Natural killer cell (primary cell): ENCODE results near the gene TMEM120B. TPM values are rescaled to one million over a fixed set of nuclear protein-coding genes. Genes with fewer than 3 reads are reported as not detected.

Experiments used
- ATAC-seq, 3 donors: fragments of 150-1000 bp in 2 of 3; fragments of 200-7000 bp in 1 of 3; cut with Tn5 transposase; 1 replicate in 1 of 3; 2 replicates in 2 of 3; pipeline ENCODE4 v1.10.0; 2021; ENCODE audit warnings: mild to moderate bottlenecking in 2 of 3, moderate library complexity in 2 of 3
- DNase-seq, 2 donors: peaks; one replicate each; pipeline versions ENCODE4 v3.0.0 to v3.0.0-alpha.2; 2013 to 2021; ENCODE audit warnings: mixed read lengths in 1 of 2
- H3K27ac ChIP-seq: one replicate; pipeline ENCODE4 v1.5.1; 2013; ENCODE audit warnings: mild to moderate bottlenecking, low read length
- H3K27me3 ChIP-seq: one replicate; pipeline ENCODE4 v1.6.1; 2013; ENCODE audit warnings: low read length; ENCODE audit not compliant: control insufficient read depth, insufficient read depth
- H3K36me3 ChIP-seq: one replicate; pipeline ENCODE4 v1.6.1; 2013; ENCODE audit warnings: low read length; ENCODE audit not compliant: control insufficient read depth, insufficient read depth
- H3K4me1 ChIP-seq: one replicate; pipeline ENCODE4 v1.6.1; 2013; ENCODE audit warnings: low read length; ENCODE audit not compliant: control insufficient read depth, insufficient read depth
- H3K4me3 ChIP-seq: one replicate; pipeline ENCODE4 v1.5.1; 2013; ENCODE audit warnings: low read length
- H3K9me3 ChIP-seq: one replicate; pipeline ENCODE4 v1.6.1; 2013; ENCODE audit warnings: low read length; ENCODE audit not compliant: control insufficient read depth, insufficient read depth
- H3K27ac Mint-ChIP-seq, 2 donors: one replicate each; pipeline ENCODE4 v1.8.0; 2022; ENCODE audit warnings: mild to moderate bottlenecking in 2 of 2, mixed read lengths in 2 of 2, moderate library complexity in 1 of 2
- H3K27me3 Mint-ChIP-seq, 2 donors: one replicate each; pipeline ENCODE4 v1.8.0; 2022; ENCODE audit warnings: low read depth in 2 of 2, mixed read lengths in 2 of 2
- H3K36me3 Mint-ChIP-seq: one replicate; pipeline ENCODE4 v1.8.0; 2022; ENCODE audit warnings: mixed read lengths
- H3K4me1 Mint-ChIP-seq, 2 donors: one replicate each; pipeline ENCODE4 v1.8.0; 2022; ENCODE audit warnings: mixed read lengths in 2 of 2
- H3K4me3 Mint-ChIP-seq: one replicate; pipeline ENCODE4 v1.8.0; 2022; ENCODE audit warnings: mild to moderate bottlenecking, moderate library complexity, mixed read lengths
- H3K9me3 Mint-ChIP-seq, 2 donors: one replicate each; pipeline ENCODE4 v1.8.0; 2022; ENCODE audit warnings: mixed read lengths in 2 of 2
- CTCF ChIP-seq: fragments of 200-600 bp; IDR thresholded peaks from one replicate; pipeline ENCODE4 v1.8.0; 2022; ENCODE audit warnings: antibody characterized with exemption
- WGBS: methylation state at CpG from one replicate; pipeline ENCODE4 v1.1.7; 2013; ENCODE audit warnings: missing lambda C conversion rate; ENCODE audit not compliant: insufficient coverage; 5-methylcytosine and 5-hydroxymethylcytosine counted together
- intact Hi-C: fragments of 100-400 bp; cut with micrococcal nuclease; formaldehyde crosslinking; loops from one replicate; pipeline ENCODE4 v1.14.2; 2022
- total RNA-seq, 4 donors: library from RNA; stranded (reverse); fragments of 120-200 nt in 1 of 4; gene quantifications; one replicate each; pipeline versions ENCODE4 v1.2.3 to v1.2.4, GENCODE V29; 2013 to 2022

Gene TMEM120B
- total RNA-seq, 3 donors from 2014 or later (not counting 1 experiment from before 2014, with no cell fraction given), result 6.3 to 8.4 (median 7.9) TPM

GRCh38 chr12:121828826-121829225 is 116.3 kb downstream of the TMEM120B start:
- Mint-ChIP-seq H3K4me1 (peaks cover 13 to 28% of the 10 kb centered on the region in 2 donors), H3K27me3 (no peaks in the 10 kb centered on the region), H3K4me3 (no peak overlapping the region), H3K36me3 (peaks cover 8% of the 10 kb centered on the region), H3K27ac (peak overlapping the region; percentile 53 to 60), H3K9me3 (no peaks in the 10 kb centered on the region)
- Histone ChIP-seq H3K27ac (no peak overlapping the region), H3K4me1 (no peaks in the 10 kb centered on the region), H3K4me3 (no peak overlapping the region), H3K36me3 (peaks cover 56% of the 10 kb centered on the region), H3K9me3 (no peaks in the 10 kb centered on the region), H3K27me3 (no peaks in the 10 kb centered on the region)
- TF ChIP-seq CTCF, result no peak
- no peak for DNase-seq
- WGBS, result 97% methylated on average over 9 of the region's 9 CpGs
- ATAC-seq, result no peak
- intact Hi-C loops, result no loop called here

GRCh38 chr12:121829250-121829918 is 116.8 kb downstream of the TMEM120B start:
- no peaks in the 10 kb centered on the region for H3K9me3 Mint-ChIP-seq
- H3K4me3 Mint-ChIP-seq, result no peak overlapping the region
- DNase-seq (no peak), ATAC-seq (no peak)
- no peak overlapping the region for H3K4me3 ChIP-seq
- peak overlapping the region in 1 of 2 donors; percentile 60 for H3K27ac Mint-ChIP-seq
- 98% methylated on average over 6 of the region's 7 CpGs for WGBS
- H3K36me3 ChIP-seq, result peaks cover 53% of the 10 kb centered on the region
- intact Hi-C loops, result no loop called here
- no peak overlapping the region for H3K27ac ChIP-seq
- H3K9me3 ChIP-seq, result no peaks in the 10 kb centered on the region
- no peaks in the 10 kb centered on the region for H3K27me3 ChIP-seq
- no peaks in the 10 kb centered on the region for H3K27me3 Mint-ChIP-seq
- H3K4me1 ChIP-seq, result no peaks in the 10 kb centered on the region
- no peak for TF ChIP-seq CTCF
- H3K36me3 Mint-ChIP-seq, result peaks cover 8% of the 10 kb centered on the region
- peaks cover 13 to 28% of the 10 kb centered on the region in 2 donors for H3K4me1 Mint-ChIP-seq

DNA sequence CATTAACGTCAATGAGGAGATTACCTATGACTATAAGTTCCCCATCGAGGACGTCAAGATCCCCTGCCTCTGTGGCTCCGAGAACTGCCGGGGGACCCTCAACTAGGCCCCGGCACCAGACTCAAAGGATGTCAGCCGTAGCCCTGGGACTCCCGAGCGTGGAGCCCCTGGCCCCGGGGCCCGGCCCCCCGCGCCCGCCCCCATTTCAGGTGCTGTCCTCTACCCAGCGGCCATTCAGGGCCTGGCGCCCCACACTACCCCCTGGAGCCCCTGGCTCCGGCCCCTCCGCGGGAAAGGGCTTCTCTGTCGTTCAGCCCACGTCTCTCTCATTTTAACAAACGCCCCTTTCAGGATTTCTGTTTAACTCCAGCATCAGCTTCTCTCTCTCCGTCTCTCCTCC is 117.6 kb downstream of the TMEM120B start:
- intact Hi-C loops, result no loop called here
- Mint-ChIP-seq H3K4me1 (peaks cover 13 to 28% of the 10 kb centered on the region in 2 donors), H3K36me3 (peaks cover 8% of the 10 kb centered on the region), H3K27ac (peak overlapping the region in 1 of 2 donors; percentile 51), H3K9me3 (no peaks in the 10 kb centered on the region), H3K27me3 (no peaks in the 10 kb centered on the region), H3K4me3 (no peak overlapping the region)
- DNase-seq (no peak), ATAC-seq (no peak)
- Histone ChIP-seq H3K4me3 (no peak overlapping the region), H3K9me3 (no peaks in the 10 kb centered on the region), H3K4me1 (no peaks in the 10 kb centered on the region), H3K27ac (no peak overlapping the region), H3K27me3 (no peaks in the 10 kb centered on the region), H3K36me3 (peaks cover 53% of the 10 kb centered on the region)
- TF ChIP-seq CTCF, result no peak
- 97% methylated on average over 23 of the region's 23 CpGs for WGBS
